Kidney epithelial cell (primary cell): ENCODE measurements around the gene MRPS14. TPM values are rescaled to one million over a fixed set of nuclear protein-coding genes. Genes with fewer than 3 reads are reported as not detected.

Experiments
- DNase-seq: peaks from one replicate; pipeline ENCODE4 v3.0.0-alpha.2; 2010; ENCODE audit warnings: low read depth
- H3K27me3 ChIP-seq: 2 replicates; pipeline ENCODE4 v1.6.0; 2011; ENCODE audit warnings: low read length; ENCODE audit not compliant: control insufficient read depth, insufficient read depth
- H3K36me3 ChIP-seq: 2 replicates; pipeline ENCODE4 v1.5.1; 2011; ENCODE audit warnings: low read length; ENCODE audit not compliant: control insufficient read depth, insufficient read depth
- H3K4me3 ChIP-seq: 2 replicates; pipeline ENCODE4 v1.5.1; 2011; ENCODE audit warnings: low read depth, mild to moderate bottlenecking, control low read depth, low read length
- total RNA-seq: library from RNA; depleted of rRNA; stranded (reverse); fragments of >200 nt; gene quantifications from 2 replicates; pipeline ENCODE4 v1.2.3, GENCODE V29; 2015
- TF ChIP-seq, protein P1 (sequence below): IDR thresholded peaks from 2 replicates; pipeline ENCODE4 v1.5.1; 2011; ENCODE audit warnings: mild to moderate bottlenecking, moderate library complexity, low read length, control low read depth, inconsistent platforms; ENCODE audit not compliant: insufficient read depth, poor library complexity, severe bottlenecking

The MRPS14 gene
- total RNA-seq, 1 donor from 2014 or later, result 19.4 TPM

DNA sequence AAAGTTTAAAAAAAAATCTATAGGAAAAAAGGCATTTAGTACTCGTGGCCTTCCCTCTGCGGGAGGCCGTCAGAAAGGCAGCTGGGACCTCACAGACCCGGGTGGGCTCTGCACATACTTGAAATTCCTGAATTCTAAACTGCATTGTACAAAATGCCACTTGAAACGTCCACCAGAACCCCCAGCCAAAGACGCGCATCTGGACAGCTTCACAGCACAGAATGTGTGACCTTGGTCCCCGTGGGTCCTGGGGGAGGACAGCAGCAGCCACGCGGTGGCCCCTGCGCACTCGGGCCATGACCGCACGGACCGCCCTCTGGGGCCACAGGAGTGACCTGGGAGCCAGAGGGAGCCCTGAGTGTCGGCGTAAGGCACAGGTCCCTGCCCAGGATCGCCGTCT is 20.6 kb upstream of the MRPS14 start:
- DNase-seq, result no peak

DNA sequence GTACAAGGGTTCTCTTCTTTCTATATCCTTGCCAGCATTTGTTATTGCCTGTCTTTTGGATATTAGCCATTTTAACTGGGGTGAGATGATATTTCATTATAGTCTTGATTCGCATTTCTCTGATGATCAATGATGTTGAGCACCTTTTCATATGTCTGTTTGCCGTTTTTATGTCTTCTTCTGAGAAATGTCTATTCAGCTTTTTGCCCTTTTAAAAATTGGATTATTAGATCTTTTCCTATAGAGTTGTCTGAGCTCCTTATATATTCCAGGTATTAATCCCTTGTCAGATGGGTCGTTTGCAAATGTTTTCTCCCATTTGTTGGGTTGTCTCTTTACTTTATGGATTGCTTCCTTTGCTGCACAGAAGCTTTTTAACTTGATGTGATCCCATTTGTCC is 19.4 kb upstream of the MRPS14 start:
- H3K36me3 ChIP-seq, result no peaks in the 10 kb centered on the region
- no peak overlapping the region for H3K4me3 ChIP-seq
- no peak for DNase-seq
- H3K27me3 ChIP-seq, result no peaks in the 10 kb centered on the region
- TF ChIP-seq, protein P1, sequence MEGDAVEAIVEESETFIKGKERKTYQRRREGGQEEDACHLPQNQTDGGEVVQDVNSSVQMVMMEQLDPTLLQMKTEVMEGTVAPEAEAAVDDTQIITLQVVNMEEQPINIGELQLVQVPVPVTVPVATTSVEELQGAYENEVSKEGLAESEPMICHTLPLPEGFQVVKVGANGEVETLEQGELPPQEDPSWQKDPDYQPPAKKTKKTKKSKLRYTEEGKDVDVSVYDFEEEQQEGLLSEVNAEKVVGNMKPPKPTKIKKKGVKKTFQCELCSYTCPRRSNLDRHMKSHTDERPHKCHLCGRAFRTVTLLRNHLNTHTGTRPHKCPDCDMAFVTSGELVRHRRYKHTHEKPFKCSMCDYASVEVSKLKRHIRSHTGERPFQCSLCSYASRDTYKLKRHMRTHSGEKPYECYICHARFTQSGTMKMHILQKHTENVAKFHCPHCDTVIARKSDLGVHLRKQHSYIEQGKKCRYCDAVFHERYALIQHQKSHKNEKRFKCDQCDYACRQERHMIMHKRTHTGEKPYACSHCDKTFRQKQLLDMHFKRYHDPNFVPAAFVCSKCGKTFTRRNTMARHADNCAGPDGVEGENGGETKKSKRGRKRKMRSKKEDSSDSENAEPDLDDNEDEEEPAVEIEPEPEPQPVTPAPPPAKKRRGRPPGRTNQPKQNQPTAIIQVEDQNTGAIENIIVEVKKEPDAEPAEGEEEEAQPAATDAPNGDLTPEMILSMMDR, result no peak

More for the DNA sequence above, 20.6 kb upstream of the MRPS14 start:
- no peaks in the 10 kb centered on the region for H3K27me3 ChIP-seq
- H3K36me3 ChIP-seq, result no peaks in the 10 kb centered on the region
- TF ChIP-seq, protein P1, result no peak
- no peak overlapping the region for H3K4me3 ChIP-seq

GRCh38 chr1:175040324-175040879 is 17.2 kb upstream of the MRPS14 start:
- TF ChIP-seq, protein P1, result no peak
- no peak for DNase-seq
- Histone ChIP-seq H3K36me3 (no peaks in the 10 kb centered on the region), H3K27me3 (no peaks in the 10 kb centered on the region), H3K4me3 (no peak overlapping the region)

DNA sequence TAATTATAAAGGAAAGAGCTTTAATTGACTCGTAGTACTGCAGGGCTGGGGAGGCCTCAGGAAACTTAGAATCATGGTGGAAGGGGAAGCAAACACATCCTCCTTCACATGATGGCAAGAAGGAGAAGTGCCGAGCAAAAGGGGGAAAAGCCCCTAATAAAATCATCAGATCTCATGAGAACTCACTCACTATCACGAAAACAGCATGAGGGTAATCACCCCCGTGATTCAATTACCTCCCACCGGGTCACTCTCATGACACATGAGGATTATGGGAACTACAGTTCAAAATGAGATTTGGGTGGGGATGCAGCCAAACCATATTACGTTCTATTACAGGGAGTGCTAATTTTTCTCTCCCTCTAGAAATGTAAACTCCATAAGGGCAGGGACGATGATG is 14.2 kb upstream of the MRPS14 start:
- no peaks in the 10 kb centered on the region for H3K36me3 ChIP-seq
- TF ChIP-seq, protein P1, result no peak
- DNase-seq, result no peak

GRCh38 chr1:175036476-175036875 is 13.3 kb upstream of the MRPS14 start:
- no peak for DNase-seq
- Histone ChIP-seq H3K27me3 (no peaks in the 10 kb centered on the region), H3K4me3 (no peak overlapping the region), H3K36me3 (no peaks in the 10 kb centered on the region)
- TF ChIP-seq, protein P1, result no peak

More for the DNA sequence above, 14.2 kb upstream of the MRPS14 start:
- no peak overlapping the region for H3K4me3 ChIP-seq
- no peaks in the 10 kb centered on the region for H3K27me3 ChIP-seq

DNA sequence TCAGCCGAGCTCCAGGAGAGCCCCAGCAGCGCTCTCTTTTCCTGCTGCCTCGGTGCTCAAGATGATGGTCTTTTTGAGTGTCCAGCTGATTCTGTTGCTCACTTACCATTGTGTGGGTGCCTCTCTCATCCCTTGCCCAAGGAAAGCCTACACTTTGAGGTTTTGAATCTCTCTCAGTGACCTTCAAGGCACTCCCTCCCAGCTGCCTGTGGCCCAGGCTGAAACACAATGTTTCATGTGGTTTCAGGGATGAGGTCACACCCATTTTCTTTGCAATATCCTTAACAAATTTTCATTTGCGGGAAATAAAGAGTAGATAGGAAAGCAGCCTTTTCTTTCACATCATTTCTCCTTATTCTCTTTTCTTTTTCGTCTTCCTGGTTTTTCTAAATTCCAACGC is 12.6 kb upstream of the MRPS14 start:
- H3K27me3 ChIP-seq, result no peaks in the 10 kb centered on the region
- DNase-seq, result no peak
- TF ChIP-seq, protein P1, result no peak
- no peaks in the 10 kb centered on the region for H3K36me3 ChIP-seq
- no peak overlapping the region for H3K4me3 ChIP-seq
